ENCODE results near the gene TIMM17B.
"Not testable (repeated sequence)": the region's sequence is repeated elsewhere in the genome, so short reads cannot be mapped to it uniquely, and the experiment has no call there.

TIMM17B gene

GRCh38 chrX:48893556-48894348 lies 3.8 kb downstream of the TIMM17B start:
- TF ChIP-seq CTCF (IDR thresholded peaks at IDR 0.05) = no peak
- TF ChIP-seq ZFX (IDR thresholded peaks at IDR 0.05; ENCODE audit: borderline replicate concordance) = no peak
- H3K27ac ChIP-seq = no peak overlapping the region

GRCh38 chrX:48892896-48893295 lies 4.7 kb downstream of the TIMM17B start:
- TF ChIP-seq CTCF (IDR thresholded peaks at IDR 0.05) (no peak), ZFX (IDR thresholded peaks at IDR 0.05; ENCODE audit: borderline replicate concordance) (no peak)
- H3K27ac ChIP-seq = no peak overlapping the region

DNA sequence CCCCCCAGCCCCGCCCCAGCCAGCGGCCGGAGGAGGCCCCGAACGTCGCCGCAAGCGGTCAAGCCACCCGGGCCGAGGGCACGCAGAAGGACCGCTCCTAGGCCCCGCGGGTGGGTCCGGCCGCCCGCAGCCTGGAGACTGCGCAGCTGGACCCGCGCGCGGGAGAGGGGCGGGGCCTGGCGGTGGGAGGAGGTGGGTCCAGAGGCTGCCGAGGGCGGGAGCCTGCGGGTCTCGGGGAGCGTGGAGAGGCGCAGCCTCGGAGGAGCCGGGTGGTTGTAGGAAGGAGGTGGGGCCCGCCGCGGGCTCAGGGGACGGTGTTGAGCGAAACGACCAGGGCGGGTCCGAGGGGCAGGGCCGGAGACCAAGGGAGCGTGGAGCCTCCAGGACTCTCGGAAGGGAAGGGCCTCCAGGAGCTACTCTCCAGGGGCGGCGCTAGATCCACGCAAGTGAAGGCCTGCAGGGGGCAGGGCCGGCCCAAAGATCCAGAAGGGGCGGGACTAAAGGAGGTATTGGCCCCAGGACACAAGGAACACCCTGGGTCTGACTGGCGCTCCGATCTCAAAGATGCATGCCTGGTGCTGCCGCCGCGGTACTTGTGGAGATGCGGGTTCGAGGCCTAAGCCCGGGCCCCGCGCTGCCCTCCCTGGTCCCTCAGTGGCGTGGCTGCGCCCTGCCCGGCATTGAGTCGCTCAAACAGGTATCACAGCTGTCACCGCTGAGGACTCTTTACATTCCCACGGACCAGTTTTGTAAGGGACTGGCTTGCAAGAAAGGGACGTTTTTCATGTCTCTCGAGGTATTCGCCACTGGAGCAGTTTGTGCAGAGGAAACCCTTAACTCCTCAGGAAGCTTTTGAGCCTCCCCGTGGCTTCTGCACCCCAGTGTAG lies 5.9 kb downstream of the TIMM17B start:
- peak overlapping the region; percentile 59 for H3K27ac ChIP-seq
- TF ChIP-seq CTCF (IDR thresholded peaks at IDR 0.05) (peak; percentile 53), ZFX (IDR thresholded peaks at IDR 0.05; ENCODE audit: borderline replicate concordance) (no peak)

DNA sequence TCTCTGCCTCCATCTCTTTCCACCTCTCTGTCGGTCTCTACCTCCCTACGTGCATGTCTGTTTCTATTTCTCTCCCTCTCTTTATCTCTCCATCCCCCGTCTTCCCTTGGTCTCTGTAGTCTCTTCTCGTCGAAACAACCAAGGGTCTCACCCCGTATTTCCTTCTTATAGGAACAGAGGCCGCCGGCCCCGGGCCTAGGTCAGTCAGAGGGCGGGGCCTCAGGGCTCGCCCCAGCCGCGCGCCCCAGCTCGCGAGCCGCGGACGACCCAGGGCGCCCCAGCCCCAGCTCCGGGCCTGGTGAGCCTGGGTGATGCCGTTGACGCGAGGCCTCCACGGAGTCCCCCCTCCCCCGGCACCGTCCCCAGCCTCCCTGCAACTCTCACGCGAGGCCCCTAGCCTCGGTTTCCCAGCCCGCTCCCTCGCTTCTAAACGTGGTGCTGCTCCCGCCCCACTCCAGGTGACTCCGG lies 6.6 kb downstream of the TIMM17B start:
- no peak for TF ChIP-seq ZFX (IDR thresholded peaks at IDR 0.05; ENCODE audit: borderline replicate concordance)
- no peak for TF ChIP-seq CTCF (IDR thresholded peaks at IDR 0.05)
- H3K27ac ChIP-seq = peak overlapping the region; percentile 59

DNA sequence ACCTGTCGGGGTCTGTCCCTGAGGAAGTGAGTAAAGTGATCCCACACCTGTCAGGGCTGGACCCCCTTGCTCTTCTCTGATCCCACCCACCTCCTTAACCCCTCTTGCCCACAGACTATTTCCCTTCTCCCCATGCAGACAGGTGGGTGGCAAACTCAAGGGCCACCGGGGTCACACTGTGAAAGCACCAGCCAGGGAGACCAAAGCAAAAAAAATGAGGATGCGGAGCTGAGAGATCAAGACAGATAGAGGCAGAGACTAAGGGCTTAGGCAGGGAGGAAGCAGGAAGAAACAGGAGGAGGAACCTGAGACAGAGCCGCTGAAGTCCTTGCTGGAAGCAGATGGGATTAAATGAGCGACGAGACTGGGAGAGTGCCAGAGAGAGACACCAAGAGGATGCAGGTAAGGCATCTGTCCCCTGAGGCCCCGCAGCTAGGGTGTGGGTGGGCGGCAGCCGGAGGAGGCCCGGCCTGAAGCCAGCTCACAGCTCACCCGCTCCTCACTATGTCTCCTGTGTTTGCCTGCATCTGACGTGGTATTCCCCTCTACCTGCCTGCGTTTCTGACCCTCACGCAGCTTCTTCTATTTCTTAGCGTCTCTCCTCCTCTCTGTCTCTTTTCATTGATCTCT lies 7.2 kb downstream of the TIMM17B start:
- TF ChIP-seq ZFX (IDR thresholded peaks at IDR 0.05; ENCODE audit: borderline replicate concordance) (no peak), CTCF (IDR thresholded peaks at IDR 0.05) (no peak)
- H3K27ac ChIP-seq = peak overlapping the region; percentile 59

DNA sequence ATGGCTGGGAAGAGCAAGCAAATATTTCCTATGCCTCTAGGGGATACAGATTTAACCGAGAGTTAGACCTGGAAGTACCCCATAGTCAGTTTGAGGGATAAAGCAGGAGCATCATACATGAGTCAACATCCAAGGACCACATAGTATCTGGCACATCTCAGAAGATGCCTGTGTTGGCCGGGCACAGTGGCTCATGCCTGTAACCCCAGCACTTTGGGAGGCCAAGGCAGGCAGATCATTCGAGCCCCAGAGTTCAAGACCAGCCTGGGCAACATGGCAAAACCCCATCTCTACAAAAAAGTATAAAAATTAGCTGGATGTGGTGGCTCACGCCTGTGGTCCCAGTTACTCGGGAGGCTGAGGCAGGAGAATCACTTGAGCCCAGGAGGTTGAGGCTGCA lies 11.0 kb downstream of the TIMM17B start:
- H3K27ac ChIP-seq = not testable (repeated sequence)

- TF ChIP-seq CTCF (IDR thresholded peaks at IDR 0.05) (no peak), ZFX (IDR thresholded peaks at IDR 0.05; ENCODE audit: borderline replicate concordance) (no peak)
Measured at GRCh38 chrX:48883729-48884128, 13.8 kb downstream of the TIMM17B start.

DNA sequence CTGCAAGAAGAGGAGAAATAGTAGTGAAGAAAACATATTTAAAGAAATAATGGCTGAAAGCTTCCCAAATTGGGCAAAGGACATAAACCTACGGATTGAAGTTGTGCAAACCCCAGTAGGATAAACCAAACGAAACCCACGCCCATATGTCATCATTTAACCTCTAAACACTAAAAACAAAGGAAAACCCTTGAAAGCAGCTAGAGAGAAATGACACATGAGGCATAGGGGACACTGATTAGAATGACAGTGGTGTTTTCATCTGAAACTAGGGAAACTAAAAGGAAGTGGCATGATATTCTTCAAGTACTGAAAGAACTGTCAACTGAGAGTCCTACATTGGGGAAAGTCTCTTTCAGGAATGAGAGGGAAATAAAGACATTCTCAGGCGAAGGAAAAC lies 20.6 kb downstream of the TIMM17B start:
- not testable (repeated sequence) for H3K27ac ChIP-seq

More at GRCh38 chrX:48883729-48884128, 13.8 kb downstream of the TIMM17B start:
- no peak overlapping the region for H3K27ac ChIP-seq

DNA sequence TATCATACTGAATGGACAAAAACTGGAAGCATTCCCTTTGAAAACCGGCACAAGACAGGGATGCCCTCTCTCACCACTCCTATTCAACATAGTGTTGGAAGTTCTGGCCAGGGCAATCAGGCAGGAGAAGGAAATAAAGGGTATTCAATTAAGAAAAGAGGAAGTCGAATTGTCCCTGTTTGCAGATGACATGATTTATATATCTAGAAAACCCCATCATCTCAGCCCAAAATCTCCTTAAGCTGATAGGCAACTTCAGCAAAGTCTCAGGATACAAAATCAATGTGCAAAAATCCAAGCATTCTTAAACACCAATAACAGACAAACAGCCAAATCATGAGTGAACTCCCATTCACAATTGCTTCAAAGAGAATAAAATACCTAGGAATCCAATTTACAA lies 25.6 kb downstream of the TIMM17B start:
- H3K27ac ChIP-seq = not testable (repeated sequence)

All from 22Rv1 (cell line).